Astrocyte (in vitro differentiated cells and primary cell): ENCODE measurements around the gene WEE2. TPM values are rescaled to one million over a fixed set of nuclear protein-coding genes. Genes with fewer than 3 reads are reported as not detected.
A peak's percentile ranks its signal among the peaks of the same experiment; 100 is the strongest.

Experiments used
- DNase-seq: peaks from one replicate; pipeline ENCODE4 v3.0.0-alpha.2; 2010; ENCODE audit warnings: low read depth
- FAIRE-seq: peaks from 2 replicates; lab custom pipeline; 2011; peaks lifted over from hg19 to GRCh38; lab: Jason Lieb, UNC
- H2AFZ ChIP-seq: 2 replicates; pipeline ENCODE4 v1.6.0; 2012; ENCODE audit warnings: low read depth, low read length, inconsistent platforms
- H3K27ac ChIP-seq: 2 replicates; pipeline ENCODE4 v1.5.1; 2011; ENCODE audit warnings: low read depth, low read length, inconsistent platforms
- H3K27me3 ChIP-seq: 2 replicates; pipeline ENCODE4 v1.6.0; 2011; ENCODE audit warnings: low read length, inconsistent platforms; ENCODE audit not compliant: insufficient read depth
- H3K36me3 ChIP-seq: 2 replicates; pipeline ENCODE4 v1.5.1; 2011; ENCODE audit warnings: low read length, inconsistent platforms; ENCODE audit not compliant: insufficient read depth
- H3K4me1 ChIP-seq: 2 replicates; pipeline ENCODE4 v1.5.1; 2011; ENCODE audit warnings: low read length, inconsistent platforms; ENCODE audit not compliant: insufficient read depth
- H3K4me2 ChIP-seq: 2 replicates; pipeline ENCODE4 v1.6.0; 2012; ENCODE audit warnings: low read length, inconsistent platforms
- H3K4me3 ChIP-seq: 2 replicates; pipeline ENCODE4 v1.5.1; 2011; ENCODE audit warnings: low read depth, mild to moderate bottlenecking, low read length, inconsistent platforms; ENCODE audit not compliant: insufficient read depth
- H3K79me2 ChIP-seq: 2 replicates; pipeline ENCODE4 v1.6.0; 2012; ENCODE audit warnings: mild to moderate bottlenecking, low read length, inconsistent platforms; ENCODE audit not compliant: insufficient read depth
- H3K9ac ChIP-seq: 2 replicates; pipeline ENCODE4 v1.6.0; 2012; ENCODE audit warnings: mild to moderate bottlenecking, low read length, inconsistent platforms
- H3K9me3 ChIP-seq: 2 replicates; pipeline ENCODE4 v1.5.1; 2012; ENCODE audit warnings: low read depth, mild to moderate bottlenecking, low read length, inconsistent platforms; ENCODE audit not compliant: insufficient read depth
- H4K20me1 ChIP-seq: 2 replicates; pipeline ENCODE4 v1.6.0; 2012; ENCODE audit warnings: low read length, inconsistent platforms; ENCODE audit not compliant: insufficient read depth
- H3K27ac Mint-ChIP-seq: one replicate; pipeline ENCODE4 v1.8.0; 2021; ENCODE audit warnings: mild to moderate bottlenecking, mixed read lengths; ENCODE audit not compliant: unreplicated experiment
- H3K27me3 Mint-ChIP-seq: one replicate; pipeline ENCODE4 v1.8.0; 2021; ENCODE audit warnings: low read depth, mixed read lengths; ENCODE audit not compliant: unreplicated experiment
- H3K36me3 Mint-ChIP-seq: one replicate; pipeline ENCODE4 v1.8.0; 2021; ENCODE audit warnings: low read depth, mixed read lengths; ENCODE audit not compliant: unreplicated experiment
- H3K4me1 Mint-ChIP-seq: one replicate; pipeline ENCODE4 v1.8.0; 2021; ENCODE audit warnings: low read depth, mixed read lengths; ENCODE audit not compliant: unreplicated experiment
- H3K4me3 Mint-ChIP-seq: one replicate; pipeline ENCODE4 v1.8.0; 2021; ENCODE audit warnings: mild to moderate bottlenecking, moderate library complexity, mixed read lengths; ENCODE audit not compliant: unreplicated experiment
- H3K9me3 Mint-ChIP-seq: one replicate; pipeline ENCODE4 v1.8.0; 2021; ENCODE audit warnings: mild to moderate bottlenecking, mixed read lengths; ENCODE audit not compliant: unreplicated experiment
- CTCF ChIP-seq: IDR thresholded peaks from 2 replicates; pipeline ENCODE4 v1.5.1; 2011; ENCODE audit warnings: low read depth, mild to moderate bottlenecking, inconsistent platforms, low read length, moderate library complexity; ENCODE audit not compliant: insufficient read depth
- EZH2 ChIP-seq: IDR thresholded peaks from 2 replicates; pipeline ENCODE4 v1.6.1; 2012; ENCODE audit warnings: mild to moderate bottlenecking, low read length, inconsistent platforms; ENCODE audit not compliant: insufficient read depth
- total RNA-seq: library from RNA; stranded (reverse); gene quantifications from 2 replicates; pipeline ENCODE4 v1.2.1, GENCODE V29; 2021

The WEE2 gene
- total RNA-seq, 1 donor from 2014 or later: not detected

GRCh38 chr7:141695803-141696289, 12.3 kb upstream of the WEE2 start:
- H3K27ac Mint-ChIP-seq: no peak overlapping the region
- no peaks in the 10 kb centered on the region for H3K27me3 ChIP-seq
- H3K9ac ChIP-seq: no peak overlapping the region
- no peak overlapping the region for H3K27ac ChIP-seq
- peaks cover 16% of the 10 kb centered on the region for H3K4me1 ChIP-seq
- no peaks in the 10 kb centered on the region for H3K9me3 Mint-ChIP-seq
- peaks cover 35% of the 10 kb centered on the region for H3K79me2 ChIP-seq
- no peak overlapping the region for H2AFZ ChIP-seq
- DNase-seq (no peak), FAIRE-seq (no peak)
- H3K9me3 ChIP-seq: no peaks in the 10 kb centered on the region
- peaks cover 39% of the 10 kb centered on the region for H3K4me1 Mint-ChIP-seq
- H3K36me3 ChIP-seq: no peaks in the 10 kb centered on the region
- no peaks in the 10 kb centered on the region for H3K27me3 Mint-ChIP-seq
- H4K20me1 ChIP-seq: peaks cover 48% of the 10 kb centered on the region
- H3K4me2 ChIP-seq: no peak overlapping the region
- no peak overlapping the region for H3K4me3 ChIP-seq
- H3K36me3 Mint-ChIP-seq: peaks cover 2% of the 10 kb centered on the region
- no peak overlapping the region for H3K4me3 Mint-ChIP-seq
- TF ChIP-seq EZH2 (no peak), CTCF (no peak)

GRCh38 chr7:141696348-141696747, 11.8 kb upstream of the WEE2 start:
- no peak overlapping the region for H2AFZ ChIP-seq
- H3K27me3 ChIP-seq: no peaks in the 10 kb centered on the region
- Mint-ChIP-seq H3K4me3 (peak overlapping the region; percentile 65), H3K9me3 (no peaks in the 10 kb centered on the region), H3K36me3 (peaks cover 2% of the 10 kb centered on the region), H3K27ac (no peak overlapping the region), H3K27me3 (no peaks in the 10 kb centered on the region), H3K4me1 (peaks cover 41% of the 10 kb centered on the region)
- no peak overlapping the region for H3K27ac ChIP-seq
- no peak overlapping the region for H3K4me3 ChIP-seq
- H3K9me3 ChIP-seq: no peaks in the 10 kb centered on the region
- H3K79me2 ChIP-seq: peaks cover 35% of the 10 kb centered on the region
- H3K4me1 ChIP-seq: peaks cover 19% of the 10 kb centered on the region
- no peak overlapping the region for H3K9ac ChIP-seq
- H3K36me3 ChIP-seq: no peaks in the 10 kb centered on the region
- no peak for FAIRE-seq
- peaks cover 48% of the 10 kb centered on the region for H4K20me1 ChIP-seq
- DNase-seq: no peak
- no peak overlapping the region for H3K4me2 ChIP-seq
- TF ChIP-seq CTCF: no peak
- no peak for TF ChIP-seq EZH2

- Histone ChIP-seq H3K9me3 (no peaks in the 10 kb centered on the region), H3K36me3 (no peaks in the 10 kb centered on the region), H3K4me2 (peak overlapping the region; percentile 71), H2AFZ (no peak overlapping the region), H3K27me3 (no peaks in the 10 kb centered on the region), H3K27ac (peak overlapping the region; percentile 3), H4K20me1 (peaks cover 45% of the 10 kb centered on the region), H3K9ac (peak overlapping the region; percentile 6), H3K4me3 (peak overlapping the region; percentile 26), H3K4me1 (peaks cover 21% of the 10 kb centered on the region), H3K79me2 (peaks cover 27% of the 10 kb centered on the region)
- H3K27me3 Mint-ChIP-seq: no peaks in the 10 kb centered on the region
- no peak overlapping the region for H3K4me3 Mint-ChIP-seq
- no peaks in the 10 kb centered on the region for H3K9me3 Mint-ChIP-seq
- DNase-seq (peak; percentile 79), FAIRE-seq (no peak)
- H3K27ac Mint-ChIP-seq: peak overlapping the region; percentile 42
- TF ChIP-seq EZH2: no peak
- no peak for TF ChIP-seq CTCF
- peaks cover 2% of the 10 kb centered on the region for H3K36me3 Mint-ChIP-seq
- peaks cover 41% of the 10 kb centered on the region for H3K4me1 Mint-ChIP-seq
Measured at GRCh38 chr7:141697211-141697871, 10.8 kb upstream of the WEE2 start.
